H1 (cell line): ENCODE measurements around the gene CBLN1. TPM values are rescaled to one million over a fixed set of nuclear protein-coding genes. Genes with fewer than 3 reads are reported as not detected.

ENCODE experiments used
- CTCF ChIA-PET: fragments of 300-600 bp; sonication (Branson Sonifier 250); formaldehyde crosslinking; loops from one replicate; lab custom pipeline; 2021; ENCODE audit not compliant: partially characterized antibody; lab: Charles Lee
- POLR2A ChIA-PET: fragments of 300-600 bp; sonication (Branson Sonifier 250); formaldehyde crosslinking; loops from one replicate; lab custom pipeline; 2021; ENCODE audit warnings: inconsistent platforms; ENCODE audit not compliant: partially characterized antibody; lab: Charles Lee
- DNase-seq, 2 experiments: peaks; one replicate each; pipeline versions ENCODE4 v3.0.0 to v3.0.0-alpha.2; 2010 to 2022; ENCODE audit warnings: low spot score in 2 of 2, low read depth in 1 of 2, mixed read lengths in 1 of 2
- FAIRE-seq: peaks from 2 replicates; lab custom pipeline; 2011; peaks lifted over from hg19 to GRCh38; lab: Jason Lieb, UNC
- H2AFZ ChIP-seq: 2 replicates; pipeline ENCODE4 v1.8.1; 2012; ENCODE audit warnings: low read length, inconsistent platforms
- H2AK5ac ChIP-seq: 2 replicates; pipeline ENCODE4 v1.6.1; 2013; ENCODE audit warnings: low read depth, low read length
- H2BK120ac ChIP-seq: replicated peaks from 2 replicates; pipeline ENCODE3; 2013; ENCODE audit warnings: low read depth, low read length, inconsistent platforms
- H2BK12ac ChIP-seq: 2 replicates; pipeline ENCODE4 v1.6.1; 2013; ENCODE audit warnings: low read depth, low read length
- H2BK15ac ChIP-seq: 2 replicates; pipeline ENCODE4 v1.6.1; 2013; ENCODE audit warnings: low read length
- H2BK20ac ChIP-seq: 2 replicates; pipeline ENCODE4 v1.6.1; 2013; ENCODE audit warnings: low read length
- H2BK5ac ChIP-seq: 2 replicates; pipeline ENCODE4 v1.6.1; 2013; ENCODE audit warnings: low read depth, low read length
- H3K14ac ChIP-seq: 2 replicates; pipeline ENCODE4 v1.6.1; 2013; ENCODE audit warnings: inconsistent platforms; ENCODE audit not compliant: insufficient read length
- H3K18ac ChIP-seq: 2 replicates; pipeline ENCODE4 v1.6.1; 2013; ENCODE audit warnings: low read length; ENCODE audit errors: extremely low read depth
- H3K23ac ChIP-seq: 2 replicates; pipeline ENCODE4 v1.6.1; 2013; ENCODE audit warnings: inconsistent platforms; ENCODE audit not compliant: insufficient read length
- H3K23me2 ChIP-seq: 2 replicates; pipeline ENCODE4 v1.6.1; 2013; ENCODE audit warnings: low read depth, low read length
- H3K27ac ChIP-seq: 2 replicates; pipeline ENCODE4 v1.6.1; 2011; ENCODE audit warnings: low read depth, low read length, inconsistent platforms
- H3K27me3 ChIP-seq, 4 experiments: replicated peaks in 1 of 4; 1 replicate in 1 of 4; 2 replicates in 3 of 4; pipeline versions ENCODE4 v1.6.1 to v1.8.1; 2011 to 2013; ENCODE audit warnings: low read length in 3 of 4, mild to moderate bottlenecking in 3 of 4, inconsistent platforms in 2 of 4, mixed read lengths in 2 of 4, moderate library complexity in 1 of 4; ENCODE audit not compliant: control insufficient read depth in 3 of 4, insufficient read depth in 3 of 4; ENCODE audit errors: extremely low read depth in 1 of 4
- H3K36me3 ChIP-seq, 4 experiments: 2 replicates each; pipeline versions ENCODE4 v1.6.1 to v1.8.1; 2011 to 2013; ENCODE audit warnings: mild to moderate bottlenecking in 4 of 4, low read length in 3 of 4, moderate library complexity in 2 of 4, control low read depth in 1 of 4, inconsistent platforms in 1 of 4; ENCODE audit not compliant: insufficient read depth in 4 of 4, control insufficient read depth in 2 of 4
- H3K4ac ChIP-seq: replicated peaks from 2 replicates; pipeline ENCODE3; 2013; ENCODE audit warnings: low read length, low read depth, mixed read lengths, inconsistent platforms; ENCODE audit not compliant: insufficient read length
- H3K4me1 ChIP-seq, 4 experiments: replicated peaks in 1 of 4; 1 replicate in 1 of 4; 2 replicates in 3 of 4; pipeline versions ENCODE4 v1.6.1 to v1.8.1; 2011 to 2013; ENCODE audit warnings: low read length in 3 of 4, inconsistent platforms in 2 of 4, mixed read lengths in 1 of 4; ENCODE audit not compliant: insufficient read depth in 4 of 4, control insufficient read depth in 3 of 4
- H3K4me2 ChIP-seq, 2 experiments: 2 replicates each; pipeline versions ENCODE4 v1.6.1 to v1.8.1; 2011 to 2013; ENCODE audit warnings: low read depth in 2 of 2, low read length in 2 of 2, control low read depth in 1 of 2, inconsistent platforms in 1 of 2, mild to moderate bottlenecking in 1 of 2; ENCODE audit not compliant: insufficient read depth in 1 of 2
- H3K4me3 ChIP-seq, 4 experiments: fragments of 200-600, 300-600 bp in 1 of 4; sonication (generic), shearing (Covaris generic), sonication (Bioruptor Twin) in 1 of 4; 2 replicates each; pipeline versions ENCODE4 v1.5.1 to v1.8.1; 2011 to 2016; ENCODE audit warnings: low read length in 4 of 4, low read depth in 3 of 4, control low read depth in 2 of 4, inconsistent platforms in 2 of 4, mild to moderate bottlenecking in 2 of 4, mixed read lengths in 1 of 4, moderate library complexity in 1 of 4; ENCODE audit not compliant: insufficient read depth in 2 of 4; ENCODE audit errors: extremely low read depth in 1 of 4
- H3K56ac ChIP-seq: replicated peaks from 2 replicates; pipeline ENCODE3; 2013; ENCODE audit warnings: low read depth, mild to moderate bottlenecking, mixed read lengths, low read length, inconsistent platforms; ENCODE audit not compliant: insufficient read length
- H3K79me1 ChIP-seq: 2 replicates; pipeline ENCODE4 v1.6.1; 2013; ENCODE audit warnings: low read depth, low read length, control low read depth
- H3K79me2 ChIP-seq, 2 experiments: 2 replicates each; pipeline versions ENCODE4 v1.6.1 to v1.8.1; 2012 to 2013; ENCODE audit warnings: low read length in 2 of 2, mild to moderate bottlenecking in 2 of 2, inconsistent platforms in 1 of 2; ENCODE audit not compliant: insufficient read depth in 2 of 2, control insufficient read depth in 1 of 2
- H3K9ac ChIP-seq, 4 experiments: replicated peaks in 1 of 4; 1 replicate in 1 of 4; 2 replicates in 3 of 4; pipeline versions ENCODE4 v1.6.1 to v1.8.1; 2011 to 2013; ENCODE audit warnings: low read depth in 3 of 4, low read length in 3 of 4, control low read depth in 2 of 4, mild to moderate bottlenecking in 2 of 4, moderate library complexity in 2 of 4, inconsistent platforms in 1 of 4; ENCODE audit errors: extremely low read depth in 1 of 4
- H3K9me3 ChIP-seq, 2 experiments: 2 replicates each; pipeline versions ENCODE4 v1.6.1 to v1.8.1; 2012 to 2013; ENCODE audit warnings: mild to moderate bottlenecking in 2 of 2, moderate library complexity in 2 of 2, control low read depth in 1 of 2, inconsistent platforms in 1 of 2, low read depth in 1 of 2, low read length in 1 of 2, mixed read lengths in 1 of 2; ENCODE audit not compliant: insufficient read depth in 2 of 2
- H4K20me1 ChIP-seq, 2 experiments: replicated peaks in 1 of 2; 2 replicates each; pipeline versions ENCODE3 to v1.8.1; 2011 to 2013; ENCODE audit warnings: inconsistent platforms in 2 of 2, low read length in 2 of 2, mild to moderate bottlenecking in 1 of 2; ENCODE audit not compliant: insufficient read depth in 2 of 2, control insufficient read depth in 1 of 2
- H4K5ac ChIP-seq: 2 replicates; pipeline ENCODE4 v1.6.1; 2013; ENCODE audit warnings: low read length, low read depth, mixed read lengths, inconsistent platforms; ENCODE audit not compliant: insufficient read length
- H4K8ac ChIP-seq: 2 replicates; pipeline ENCODE4 v1.8.0; 2013; ENCODE audit warnings: mild to moderate bottlenecking, moderate library complexity, low read length, inconsistent platforms; ENCODE audit not compliant: insufficient read depth; ENCODE audit errors: extremely low read depth
- H4K91ac ChIP-seq: replicated peaks from 2 replicates; pipeline ENCODE3; 2013; ENCODE audit warnings: low read length, mixed read lengths, inconsistent platforms; ENCODE audit not compliant: insufficient read length
- BRCA1 ChIP-seq: IDR thresholded peaks from 2 replicates; pipeline ENCODE4 v1.6.1; 2012; ENCODE audit warnings: low read depth, low read length, improper control_type of control experiment
- CHD1 ChIP-seq: IDR thresholded peaks from 2 replicates; pipeline ENCODE4 v1.6.1; 2012; ENCODE audit warnings: low read depth, low read length, improper control_type of control experiment
- CREB1 ChIP-seq: IDR thresholded peaks from 2 replicates; pipeline ENCODE4 v1.6.1; 2012; ENCODE audit warnings: inconsistent platforms
- GTF2F1 ChIP-seq: IDR thresholded peaks from 2 replicates; pipeline ENCODE4 v1.6.1; 2012; ENCODE audit warnings: low read depth, low read length, improper control_type of control experiment, borderline replicate concordance
- KDM1A ChIP-seq: fragments of 200-600, 300-600 bp; sonication (generic); IDR thresholded peaks from 2 replicates; pipeline ENCODE4 v1.7.1; 2016; ENCODE audit warnings: mild to moderate bottlenecking, low read length, borderline replicate concordance
- KDM5A ChIP-seq: fragments of 200-600 bp; IDR thresholded peaks from 2 replicates; pipeline ENCODE4 v1.7.1; 2012; ENCODE audit warnings: mild to moderate bottlenecking, low read length, inconsistent platforms, mixed read lengths
- MAFK ChIP-seq: IDR thresholded peaks from 2 replicates; pipeline ENCODE4 v1.6.1; 2012; ENCODE audit warnings: low read depth, mild to moderate bottlenecking, improper control_type of control experiment, low read length
- RXRA ChIP-seq: IDR thresholded peaks from 2 replicates; pipeline ENCODE4 v1.6.1; 2011; ENCODE audit warnings: low read depth, mild to moderate bottlenecking, low read length, moderate library complexity; ENCODE audit not compliant: insufficient read depth
- SP1 ChIP-seq: IDR thresholded peaks from 2 replicates; pipeline ENCODE4 v1.6.1; 2011; ENCODE audit warnings: low read depth, low read length
- SP2 ChIP-seq: IDR thresholded peaks from 2 replicates; pipeline ENCODE4 v1.6.1; 2012; ENCODE audit warnings: mild to moderate bottlenecking, low read length, inconsistent platforms
- YY1 ChIP-seq: IDR thresholded peaks from 2 replicates; pipeline ENCODE4 v1.6.1; 2011; ENCODE audit warnings: low read depth, mild to moderate bottlenecking, low read length
- ZNF274 ChIP-seq: IDR thresholded peaks from 2 replicates; pipeline ENCODE4 v1.7.0; 2012; ENCODE audit warnings: low read length, borderline replicate concordance; ENCODE audit errors: extremely low read depth
- WGBS, 2 experiments: shearing (Covaris generic) in 1 of 2; methylation state at CpG; one replicate each; pipeline versions ENCODE4 v1.1.6 to v1.1.7; 2013 to 2015; ENCODE audit warnings: low lambda C conversion rate in 2 of 2, mixed read lengths in 2 of 2, inconsistent platforms in 1 of 2, low coverage in 1 of 2, missing lambda C conversion rate in 1 of 2; ENCODE audit not compliant: insufficient replicate concordance in 2 of 2, insufficient coverage in 1 of 2, insufficient read length in 1 of 2; ENCODE audit errors: extremely low coverage in 1 of 2, missing lambda C conversion rate in 1 of 2; 5-methylcytosine and 5-hydroxymethylcytosine counted together
- polyA plus RNA-seq, 7 experiments: library from polyadenylated mRNA; depleted of rRNA in 3 of 7; stranded (reverse) in 5 of 7; unstranded in 2 of 7; fragments of >200 nt in 5 of 7; fragments of 200-250 nt in 2 of 7; gene quantifications; 1 replicate in 5 of 7; 2 replicates in 1 of 7; 4 replicates in 1 of 7; pipeline versions ENCODE4 v1.2.1 to v1.2.3, GENCODE V29; 2011 to 2013; ENCODE audit warnings: missing spikeins in 2 of 7, mixed read lengths in 2 of 7
- total RNA-seq: library from RNA; stranded (reverse); fragmentation: NEBNext Ultra II Directional; extraction: Animal tissue kit (Norgen Biotek cat#: 25700); gene quantifications from 2 replicates; pipeline ENCODE4 v1.2.1, GENCODE V29; 2021
- TF ChIP-seq, protein P1 (sequence below): IDR thresholded peaks from 2 replicates; pipeline ENCODE4 v1.6.1; 2011; ENCODE audit warnings: low read depth, mild to moderate bottlenecking, low read length; ENCODE audit not compliant: insufficient read depth
- TF ChIP-seq, protein P2 (sequence below): IDR thresholded peaks from 2 replicates; pipeline ENCODE4 v1.6.1; 2012; ENCODE audit warnings: low read length, inconsistent platforms

Gene CBLN1
- total and polyA plus RNA-seq, 2 of the 8 experiments (the other 6 are each of a cell fraction or from before 2014, with no cell fraction given), result 0.97 to 7.1 TPM

DNA sequence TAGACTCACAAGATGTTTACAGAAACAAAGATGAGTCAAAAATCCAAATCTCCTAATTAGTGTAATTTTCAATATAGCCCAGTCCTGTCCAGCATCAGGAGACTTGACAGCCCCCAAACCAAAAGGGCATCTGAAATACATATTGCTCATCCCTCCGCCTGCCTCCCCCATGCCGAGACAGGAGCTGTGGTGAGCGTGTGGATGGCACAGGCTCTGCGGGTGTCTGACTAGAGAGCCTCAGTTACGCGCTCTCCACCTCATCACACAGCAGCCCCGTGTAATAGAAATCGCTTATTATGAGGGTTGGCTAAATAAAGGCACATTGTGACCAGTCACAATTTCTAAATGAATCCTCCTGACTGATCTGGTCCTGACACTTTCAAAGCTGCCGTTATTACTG lies 43.1 kb upstream of the CBLN1 start:
- CTCF ChIA-PET, result interaction anchor here (0.9 kb wide), 2 partner anchors 25 to 266 kb away, joined by 3 read pairs; no protein-coding TSS in a partner anchor
- no peak overlapping the region for H4K5ac ChIP-seq
- no peak for TF ChIP-seq YY1
- TF ChIP-seq CREB1, result no peak
- TF ChIP-seq BRCA1, result no peak
- TF ChIP-seq SP1, result no peak
- no peak for TF ChIP-seq CHD1
- TF ChIP-seq SP2, result no peak
- TF ChIP-seq, protein P1, sequence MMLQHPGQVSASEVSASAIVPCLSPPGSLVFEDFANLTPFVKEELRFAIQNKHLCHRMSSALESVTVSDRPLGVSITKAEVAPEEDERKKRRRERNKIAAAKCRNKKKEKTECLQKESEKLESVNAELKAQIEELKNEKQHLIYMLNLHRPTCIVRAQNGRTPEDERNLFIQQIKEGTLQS, result no peak
- no peak for TF ChIP-seq KDM1A
- TF ChIP-seq GTF2F1, result no peak
- TF ChIP-seq ZNF274, result no peak
- TF ChIP-seq, protein P2, sequence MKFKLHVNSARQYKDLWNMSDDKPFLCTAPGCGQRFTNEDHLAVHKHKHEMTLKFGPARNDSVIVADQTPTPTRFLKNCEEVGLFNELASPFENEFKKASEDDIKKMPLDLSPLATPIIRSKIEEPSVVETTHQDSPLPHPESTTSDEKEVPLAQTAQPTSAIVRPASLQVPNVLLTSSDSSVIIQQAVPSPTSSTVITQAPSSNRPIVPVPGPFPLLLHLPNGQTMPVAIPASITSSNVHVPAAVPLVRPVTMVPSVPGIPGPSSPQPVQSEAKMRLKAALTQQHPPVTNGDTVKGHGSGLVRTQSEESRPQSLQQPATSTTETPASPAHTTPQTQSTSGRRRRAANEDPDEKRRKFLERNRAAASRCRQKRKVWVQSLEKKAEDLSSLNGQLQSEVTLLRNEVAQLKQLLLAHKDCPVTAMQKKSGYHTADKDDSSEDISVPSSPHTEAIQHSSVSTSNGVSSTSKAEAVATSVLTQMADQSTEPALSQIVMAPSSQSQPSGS, result no peak
- TF ChIP-seq RXRA, result no peak
- no peak for TF ChIP-seq MAFK
- TF ChIP-seq KDM5A, result no peak

More for the DNA sequence above, 43.1 kb upstream of the CBLN1 start:
- no peaks in the 10 kb centered on the region for H3K36me3 ChIP-seq
- no peak overlapping the region for H3K14ac ChIP-seq
- H3K4me2 ChIP-seq, result no peak overlapping the region
- H2BK5ac ChIP-seq, result no peak overlapping the region
- H3K56ac ChIP-seq, result no peak overlapping the region
- no peak overlapping the region for H3K4me3 ChIP-seq
- H3K4ac ChIP-seq, result no peak overlapping the region
- WGBS, 2 experiments, result 94% methylated on average over 9 of the region's 9 CpGs; no CpG with 5 or more reads in 1 of the 2 experiments
- H3K27ac ChIP-seq, result no peak overlapping the region
- no peak overlapping the region for H4K91ac ChIP-seq
- H4K8ac ChIP-seq, result no peak overlapping the region
- no peak overlapping the region for H2AFZ ChIP-seq
- no peaks in the 10 kb centered on the region for H3K4me1 ChIP-seq
- H3K23ac ChIP-seq, result no peak overlapping the region
- H4K20me1 ChIP-seq, result no peaks in the 10 kb centered on the region
- H2BK120ac ChIP-seq, result no peak overlapping the region
- no peak for DNase-seq
- no peak overlapping the region for H2BK12ac ChIP-seq
- no peaks in the 10 kb centered on the region for H3K79me1 ChIP-seq
- no peak overlapping the region for H3K9ac ChIP-seq
- FAIRE-seq, result no peak
- no peaks in the 10 kb centered on the region for H3K27me3 ChIP-seq
- H3K79me2 ChIP-seq, result no peaks in the 10 kb centered on the region
- no peak overlapping the region for H2AK5ac ChIP-seq
- no peak overlapping the region for H2BK20ac ChIP-seq
- H2BK15ac ChIP-seq, result no peak overlapping the region
- H3K9me3 ChIP-seq, result no peaks in the 10 kb centered on the region
- H3K18ac ChIP-seq, result no peak overlapping the region
- POLR2A ChIA-PET, result no interaction called here
- H3K23me2 ChIP-seq, result no peaks in the 10 kb centered on the region
